Transverse colon (tissue), 3 donors: ENCODE data around the gene SERINC5.

Source experiments
- POLR2A ChIP-seq: fragments of 450-650 bp; IDR thresholded peaks from one replicate; pipeline ENCODE4 v1.6.1; 2016; ENCODE audit warnings: antibody characterized with exemption, mild to moderate bottlenecking, moderate library complexity
- TF ChIP-seq, protein P1 (sequence below), 5 experiments: fragments of 200-600 bp in 3 of 5; fragments of 450-650 bp in 2 of 5; sonication (generic) in 3 of 5; IDR thresholded peaks; 1 replicate in 2 of 5; 2 replicates in 3 of 5; pipeline ENCODE4 v1.5.1; 2016 to 2017; ENCODE audit warnings: antibody characterized with exemption in 5 of 5, inconsistent platforms in 3 of 5, mild to moderate bottlenecking in 2 of 5, moderate library complexity in 1 of 5

DNA sequence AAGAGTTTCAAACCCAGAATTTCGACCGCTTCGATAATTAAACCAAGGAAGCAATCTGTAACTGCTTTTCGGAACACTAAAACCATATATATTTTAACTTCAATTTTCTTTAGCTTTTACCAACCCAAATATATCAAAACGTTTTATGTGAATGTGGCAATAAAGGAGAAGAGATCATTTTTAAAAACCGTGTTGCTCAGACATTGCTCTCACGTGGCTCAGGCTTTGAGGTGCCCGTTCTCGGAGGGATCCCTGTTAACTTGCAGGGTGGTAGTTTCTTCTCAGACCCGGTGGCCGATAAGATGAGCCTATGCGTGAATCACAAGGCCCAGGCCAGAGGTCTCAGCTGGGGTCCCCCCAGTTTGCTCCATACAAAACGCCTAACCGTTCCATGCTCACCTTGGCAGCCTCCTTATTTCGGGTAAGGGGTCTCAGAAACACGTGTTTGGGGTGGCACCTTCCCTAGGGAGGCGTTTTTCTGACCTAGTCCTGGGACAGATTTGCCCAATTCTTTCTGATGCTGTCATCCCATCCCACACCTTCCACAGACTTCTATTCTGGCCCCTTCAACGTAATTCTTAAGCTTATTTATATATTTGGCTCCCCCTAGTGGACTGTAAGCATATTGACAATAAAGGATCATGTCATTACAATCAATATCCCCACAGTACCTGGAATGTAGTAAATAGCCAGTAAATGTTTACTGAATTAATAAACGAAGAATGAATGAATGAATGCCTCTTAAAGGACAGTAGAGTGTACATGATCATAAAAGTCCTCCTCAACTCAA lies 172.6 kb downstream of the SERINC5 start:
- no peak for TF ChIP-seq POLR2A
- TF ChIP-seq, protein P1, sequence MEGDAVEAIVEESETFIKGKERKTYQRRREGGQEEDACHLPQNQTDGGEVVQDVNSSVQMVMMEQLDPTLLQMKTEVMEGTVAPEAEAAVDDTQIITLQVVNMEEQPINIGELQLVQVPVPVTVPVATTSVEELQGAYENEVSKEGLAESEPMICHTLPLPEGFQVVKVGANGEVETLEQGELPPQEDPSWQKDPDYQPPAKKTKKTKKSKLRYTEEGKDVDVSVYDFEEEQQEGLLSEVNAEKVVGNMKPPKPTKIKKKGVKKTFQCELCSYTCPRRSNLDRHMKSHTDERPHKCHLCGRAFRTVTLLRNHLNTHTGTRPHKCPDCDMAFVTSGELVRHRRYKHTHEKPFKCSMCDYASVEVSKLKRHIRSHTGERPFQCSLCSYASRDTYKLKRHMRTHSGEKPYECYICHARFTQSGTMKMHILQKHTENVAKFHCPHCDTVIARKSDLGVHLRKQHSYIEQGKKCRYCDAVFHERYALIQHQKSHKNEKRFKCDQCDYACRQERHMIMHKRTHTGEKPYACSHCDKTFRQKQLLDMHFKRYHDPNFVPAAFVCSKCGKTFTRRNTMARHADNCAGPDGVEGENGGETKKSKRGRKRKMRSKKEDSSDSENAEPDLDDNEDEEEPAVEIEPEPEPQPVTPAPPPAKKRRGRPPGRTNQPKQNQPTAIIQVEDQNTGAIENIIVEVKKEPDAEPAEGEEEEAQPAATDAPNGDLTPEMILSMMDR (IDR thresholded peaks at IDR 0.05): peak; percentile 72 to 88 (median 78)
